Mesodermal cell (in vitro differentiated cells): ENCODE data around the gene SSC5D.
"Not testable (repeated sequence)": the region's sequence is repeated elsewhere in the genome, so short reads cannot be mapped to it uniquely, and the experiment has no call there.

Experiments used
- H3K27ac ChIP-seq: 2 replicates; pipeline ENCODE4 v1.7.0; 2013; ENCODE audit warnings: mild to moderate bottlenecking, low read depth, low read length, moderate library complexity; ENCODE audit not compliant: severe bottlenecking
- H3K36me3 ChIP-seq: 2 replicates; pipeline ENCODE4 v1.7.1; 2013; ENCODE audit warnings: mild to moderate bottlenecking, low read length, moderate library complexity; ENCODE audit not compliant: control insufficient read depth, insufficient read depth
- H3K4me1 ChIP-seq: one replicate; pipeline ENCODE4 v1.7.1; 2013; ENCODE audit warnings: mild to moderate bottlenecking, low read length; ENCODE audit not compliant: insufficient read depth, control insufficient read depth, poor library complexity, severe bottlenecking
- H3K4me3 ChIP-seq: 2 replicates; pipeline ENCODE4 v1.7.0; 2013; ENCODE audit warnings: low read length, control low read depth, mild to moderate bottlenecking; ENCODE audit not compliant: insufficient read depth, poor library complexity, severe bottlenecking; ENCODE audit errors: extremely low read depth
- H3K9me3 ChIP-seq: 2 replicates; pipeline ENCODE4 v1.7.1; 2013; ENCODE audit warnings: mild to moderate bottlenecking, low read length, moderate library complexity; ENCODE audit not compliant: control insufficient read depth
- WGBS, 2 experiments: methylation state at CpG; one replicate each; pipeline ENCODE4 v1.1.5; 2013; ENCODE audit warnings: missing lambda C conversion rate in 2 of 2; ENCODE audit not compliant: insufficient coverage in 2 of 2; 5-methylcytosine and 5-hydroxymethylcytosine counted together

The SSC5D gene

GRCh38 chr19:55520691-55521292, 32.6 kb downstream of the SSC5D start:
- H3K4me3 ChIP-seq, result no peak overlapping the region
- no peaks in the 10 kb centered on the region for H3K9me3 ChIP-seq
- no peaks in the 10 kb centered on the region for H3K36me3 ChIP-seq
- WGBS, 2 experiments, result 87 to 92% methylated on average over 13 to 14 of the region's 14 CpGs
- H3K4me1 ChIP-seq, result peaks cover 3% of the 10 kb centered on the region
- no peak overlapping the region for H3K27ac ChIP-seq

GRCh38 chr19:55525289-55526101, 37.3 kb downstream of the SSC5D start:
- 63% methylated on average over 17 to 25 of the region's 29 CpGs for WGBS, 2 experiments
- Histone ChIP-seq H3K4me1 (peaks cover 8% of the 10 kb centered on the region), H3K9me3 (no peaks in the 10 kb centered on the region), H3K4me3 (no peak overlapping the region), H3K27ac (no peak overlapping the region), H3K36me3 (no peaks in the 10 kb centered on the region)

GRCh38 chr19:55526216-55527196, 38.3 kb downstream of the SSC5D start:
- Histone ChIP-seq H3K36me3 (no peaks in the 10 kb centered on the region), H3K4me1 (peaks cover 8% of the 10 kb centered on the region), H3K9me3 (no peaks in the 10 kb centered on the region), H3K4me3 (no peak overlapping the region), H3K27ac (no peak overlapping the region)
- 57 to 65% methylated on average over 25 to 31 of the region's 35 CpGs for WGBS, 2 experiments

GRCh38 chr19:55527197-55528029, 39.2 kb downstream of the SSC5D start:
- H3K4me1 ChIP-seq, result peaks cover 8% of the 10 kb centered on the region
- no peak overlapping the region for H3K4me3 ChIP-seq
- H3K9me3 ChIP-seq, result no peaks in the 10 kb centered on the region
- H3K36me3 ChIP-seq, result no peaks in the 10 kb centered on the region
- H3K27ac ChIP-seq, result no peak overlapping the region
- WGBS, 2 experiments, result 75 to 83% methylated on average over 18 to 22 of the region's 22 CpGs

- Histone ChIP-seq H3K36me3 (no peaks in the 10 kb centered on the region), H3K4me3 (no peak overlapping the region), H3K9me3 (no peaks in the 10 kb centered on the region), H3K4me1 (peaks cover 8% of the 10 kb centered on the region), H3K27ac (no peak overlapping the region)
- WGBS, 2 experiments, result 62 to 65% methylated on average over 6 to 7 of the region's 15 CpGs
Measured at GRCh38 chr19:55528030-55528803, 40.0 kb downstream of the SSC5D start.

- 95 to 96% methylated on average over 54 to 55 of the region's 56 CpGs for WGBS, 2 experiments
- H3K4me1 ChIP-seq, result peaks cover 8% of the 10 kb centered on the region
- H3K27ac ChIP-seq, result no peak overlapping the region
- H3K4me3 ChIP-seq, result no peak overlapping the region
- no peaks in the 10 kb centered on the region for H3K9me3 ChIP-seq
- H3K36me3 ChIP-seq, result no peaks in the 10 kb centered on the region
Measured at GRCh38 chr19:55529636-55530234, 41.5 kb downstream of the SSC5D start.

GRCh38 chr19:55530996-55531395, 42.8 kb downstream of the SSC5D start:
- 94 to 96% methylated on average over 26 of the region's 26 CpGs for WGBS, 2 experiments
- Histone ChIP-seq H3K9me3 (no peaks in the 10 kb centered on the region), H3K36me3 (no peaks in the 10 kb centered on the region), H3K4me1 (peaks cover 4% of the 10 kb centered on the region), H3K27ac (no peak overlapping the region), H3K4me3 (no peak overlapping the region)

- H3K27ac ChIP-seq, H3K9me3 ChIP-seq, H3K4me3 ChIP-seq, H3K36me3 ChIP-seq, H3K4me1 ChIP-seq: not testable (repeated sequence)
- WGBS, 2 experiments, result 92 to 96% methylated on average over 6 to 7 of the region's 7 CpGs
Measured at GRCh38 chr19:55534280-55534679, 46.0 kb downstream of the SSC5D start.

- peaks cover 7% of the 10 kb centered on the region for H3K4me1 ChIP-seq
- H3K9me3 ChIP-seq, result no peaks in the 10 kb centered on the region
- no peak overlapping the region for H3K27ac ChIP-seq
- WGBS, 2 experiments, result 83 to 90% methylated on average over 7 to 10 of the region's 12 CpGs
- H3K36me3 ChIP-seq, result no peaks in the 10 kb centered on the region
- no peak overlapping the region for H3K4me3 ChIP-seq
Measured at GRCh38 chr19:55535173-55535964, 47.1 kb downstream of the SSC5D start.
